Stomach (tissue), 9 donors: ENCODE data around the gene PTOV1. TPM values are rescaled to one million over a fixed set of nuclear protein-coding genes. Genes with fewer than 3 reads are reported as not detected.

ENCODE experiments used
- DNase-seq, 2 donors: peaks; one replicate each; pipeline versions ENCODE4 v3.0.0 to v3.0.0-alpha.2; 2013 to 2019
- H3K27ac ChIP-seq, 5 donors: fragments of 200-600 bp in 4 of 5; sonication (generic) in 4 of 5; one replicate each; pipeline ENCODE4 v1.5.1; 2013 to 2019; ENCODE audit warnings: mild to moderate bottlenecking in 1 of 5, moderate library complexity in 1 of 5
- H3K27me3 ChIP-seq, 3 donors: fragments of 200-600 bp; sonication (generic); one replicate each; pipeline ENCODE4 v1.5.1; 2017 to 2019; ENCODE audit warnings: mixed run types in 1 of 3
- H3K36me3 ChIP-seq, 4 donors: fragments of 200-600 bp; sonication (generic); 1 replicate in 3 of 4; 2 replicates in 1 of 4; pipeline ENCODE4 v1.5.1; 2016 to 2019
- H3K4me1 ChIP-seq, 4 donors: fragments of 200-600 bp; sonication (generic); one replicate each; pipeline ENCODE4 v1.5.1; 2016 to 2019
- H3K4me3 ChIP-seq, 4 donors: fragments of 200-600 bp; sonication (generic) in 3 of 4; one replicate each; pipeline ENCODE4 v1.5.1; 2016 to 2019; ENCODE audit warnings: mild to moderate bottlenecking in 1 of 4
- H3K9me3 ChIP-seq, 4 donors: fragments of 200-600 bp; sonication (generic); one replicate each; pipeline ENCODE4 v1.5.1; 2016 to 2019
- CTCF ChIP-seq, 7 experiments: fragments of 450-650 bp in 4 of 7; fragments of 200-600 bp in 3 of 7; sonication (generic) in 3 of 7; IDR thresholded peaks; one replicate each; pipeline ENCODE4 v1.5.1; 2016 to 2019; ENCODE audit warnings: antibody characterized with exemption in 7 of 7, control low read depth in 2 of 7, mild to moderate bottlenecking in 1 of 7
- EP300 ChIP-seq: sonication (generic); formaldehyde crosslinking; IDR thresholded peaks from one replicate; pipeline ENCODE4 v1.6.1; 2017; ENCODE audit warnings: antibody characterized with exemption
- POLR2A ChIP-seq, 4 donors: fragments of 450-650 bp; IDR thresholded peaks; one replicate each; pipeline ENCODE4 v1.6.1; 2016; ENCODE audit warnings: antibody characterized with exemption in 4 of 4, control low read depth in 2 of 4, mild to moderate bottlenecking in 1 of 4, moderate library complexity in 1 of 4
- POLR2AphosphoS5 ChIP-seq, 3 donors: sonication (generic); formaldehyde crosslinking; IDR thresholded peaks; one replicate each; pipeline ENCODE4 v1.6.1; 2016; ENCODE audit warnings: antibody characterized with exemption in 3 of 3
- WGBS, 5 donors: extraction: QIAGEN DNeasy Blood & Tissue Kit in 3 of 5; methylation state at CpG; one replicate each; pipeline versions ENCODE4 v1.1.5 to v1.1.7; 2013 to 2018; 5-methylcytosine and 5-hydroxymethylcytosine counted together
- intact Hi-C: fragments of 100-400 bp; cut with DNase I; formaldehyde crosslinking; loops from one replicate; pipeline ENCODE4 v1.15.1; 2023; ENCODE audit warnings: low total_unique reads
- polyA plus RNA-seq, 3 donors: library from polyadenylated mRNA; stranded (reverse); fragments of 200-250 nt; gene quantifications; one replicate each; pipeline ENCODE4 v1.2.3, GENCODE V29; 2013
- total RNA-seq, 5 donors: library from RNA; depleted of rRNA; stranded (reverse); fragments of >200 nt; gene quantifications; one replicate each; pipeline versions ENCODE4 v1.1.0 to v1.2.3, GENCODE V29; 2014 to 2016
- donor health status: healthy with polysubstance abuse.
- donor health status: Bipolar disorder and iron deficiency.
- donor health status: healthy.

The PTOV1 gene
- total and polyA plus RNA-seq, 8 donors = 45.0 to 186 (median 118) TPM

- Histone ChIP-seq H3K27me3 (no peaks in the 10 kb centered on the region), H3K36me3 (peaks cover 20 to 36% (median 33%) of the 10 kb centered on the region in 4 donors), H3K9me3 (no peaks in the 10 kb centered on the region), H3K4me3 (no peak overlapping the region), H3K27ac (no peak overlapping the region), H3K4me1 (no peaks in the 10 kb centered on the region)
- intact Hi-C loops = no loop called here
- no peak for DNase-seq
- no peak for TF ChIP-seq POLR2AphosphoS5 (IDR thresholded peaks at IDR 0.05)
- TF ChIP-seq POLR2A (IDR thresholded peaks at IDR 0.05) = no peak
- no peak for TF ChIP-seq EP300
- TF ChIP-seq CTCF (IDR thresholded peaks at IDR 0.05) = no peak
- 51 to 73% (median 63%) methylated on average over 6 of the region's 6 CpGs for WGBS, 5 donors
These were observed 53.2 kb downstream of the PTOV1 start for GRCh38 chr19:49904136-49904535.

GRCh38 chr19:49906879-49907564 is 56.1 kb downstream of the PTOV1 start:
- peaks cover 0 to 14% (median 6%) of the 10 kb centered on the region in 4 donors for H3K4me1 ChIP-seq
- intact Hi-C loops = no loop called here
- WGBS, 5 donors = 91 to 95% (median 94%) methylated on average over 16 of the region's 16 CpGs

GRCh38 chr19:49907745-49908446 is 56.9 kb downstream of the PTOV1 start:
- no peak for DNase-seq
- Histone ChIP-seq H3K27ac (no peak overlapping the region), H3K4me3 (no peak overlapping the region), H3K36me3 (peaks cover 23 to 61% (median 54%) of the 10 kb centered on the region in 4 donors), H3K9me3 (no peaks in the 10 kb centered on the region), H3K27me3 (no peaks in the 10 kb centered on the region), H3K4me1 (peaks cover 0 to 14% (median 6%) of the 10 kb centered on the region in 4 donors)
- TF ChIP-seq EP300 (no peak), POLR2A (IDR thresholded peaks at IDR 0.05) (no peak), CTCF (IDR thresholded peaks at IDR 0.05) (no peak), POLR2AphosphoS5 (IDR thresholded peaks at IDR 0.05) (no peak)
- intact Hi-C loops = no loop called here
- WGBS, 5 donors = 90 to 96% (median 94%) methylated on average over 23 of the region's 23 CpGs

More at GRCh38 chr19:49906879-49907564, 56.1 kb downstream of the PTOV1 start:
- Histone ChIP-seq H3K36me3 (peaks cover 23 to 53% (median 47%) of the 10 kb centered on the region in 4 donors), H3K4me3 (no peak overlapping the region), H3K27me3 (no peaks in the 10 kb centered on the region), H3K27ac (no peak overlapping the region), H3K9me3 (no peaks in the 10 kb centered on the region)
- no peak for DNase-seq
- no peak for TF ChIP-seq POLR2AphosphoS5 (IDR thresholded peaks at IDR 0.05)
- TF ChIP-seq POLR2A (IDR thresholded peaks at IDR 0.05) = no peak
- no peak for TF ChIP-seq EP300
- TF ChIP-seq CTCF (IDR thresholded peaks at IDR 0.05) = no peak

- H3K9me3 ChIP-seq = no peaks in the 10 kb centered on the region
- H3K4me1 ChIP-seq = peaks cover 0 to 14% (median 6%) of the 10 kb centered on the region in 4 donors
- H3K4me3 ChIP-seq = no peak overlapping the region
- no peak for DNase-seq
- intact Hi-C loops = no loop called here
- no peaks in the 10 kb centered on the region for H3K27me3 ChIP-seq
- TF ChIP-seq EP300 = no peak
- TF ChIP-seq CTCF (IDR thresholded peaks at IDR 0.05) = no peak
- TF ChIP-seq POLR2AphosphoS5 (IDR thresholded peaks at IDR 0.05) = no peak
- no peak for TF ChIP-seq POLR2A (IDR thresholded peaks at IDR 0.05)
- H3K27ac ChIP-seq = no peak overlapping the region
- WGBS, 5 donors = 96 to 97% (median 97%) methylated on average over 36 to 37 of the region's 37 CpGs
- peaks cover 23 to 69% (median 62%) of the 10 kb centered on the region in 4 donors for H3K36me3 ChIP-seq
These were observed 57.8 kb downstream of the PTOV1 start for GRCh38 chr19:49908480-49909420.
